ENCODE results near the gene PRSS23.
"Not testable (repeated sequence)": the region's sequence is repeated elsewhere in the genome, so short reads cannot be mapped to it uniquely, and the experiment has no call there.

Gene PRSS23

DNA sequence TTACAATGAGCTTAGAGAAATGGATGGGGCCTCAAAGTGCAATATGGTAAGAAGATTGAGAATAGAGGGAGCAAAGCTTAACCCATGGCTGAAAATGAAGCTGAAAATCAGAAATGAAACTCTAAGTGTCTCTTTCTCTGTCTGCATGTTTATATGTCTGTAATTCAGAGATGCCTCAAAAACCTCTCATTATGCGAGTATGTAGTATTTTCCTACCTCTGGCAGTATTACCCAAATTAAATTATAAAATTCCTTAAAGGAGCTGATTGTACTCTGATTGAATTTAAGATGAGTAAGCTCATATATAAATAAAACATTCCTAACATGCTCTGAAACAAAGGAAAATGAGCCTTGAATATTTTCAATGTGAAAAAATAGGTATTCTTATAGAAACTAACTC lies 39.8 kb upstream of the PRSS23 start:
- H3K9me3 ChIP-seq (ENCODE audit: severe bottlenecking), result no peaks in the 10 kb centered on the region
- H3K4me3 ChIP-seq (ENCODE audit: severe bottlenecking), result no peak overlapping the region
- no peaks in the 10 kb centered on the region for H3K4me1 ChIP-seq (ENCODE audit: insufficient read depth, poor library complexity, severe bottlenecking)
- DNase-seq (ENCODE audit: low spot score) (no peak), ATAC-seq (ENCODE audit: low read depth) (no peak)
- H3K27me3 ChIP-seq (ENCODE audit: insufficient read depth, poor library complexity, severe bottlenecking), result no peaks in the 10 kb centered on the region
- H3K27ac ChIP-seq (ENCODE audit: poor library complexity, severe bottlenecking), result no peak overlapping the region
- no peaks in the 10 kb centered on the region for H3K36me3 ChIP-seq (ENCODE audit: low read depth)
- TF ChIP-seq, protein P1, sequence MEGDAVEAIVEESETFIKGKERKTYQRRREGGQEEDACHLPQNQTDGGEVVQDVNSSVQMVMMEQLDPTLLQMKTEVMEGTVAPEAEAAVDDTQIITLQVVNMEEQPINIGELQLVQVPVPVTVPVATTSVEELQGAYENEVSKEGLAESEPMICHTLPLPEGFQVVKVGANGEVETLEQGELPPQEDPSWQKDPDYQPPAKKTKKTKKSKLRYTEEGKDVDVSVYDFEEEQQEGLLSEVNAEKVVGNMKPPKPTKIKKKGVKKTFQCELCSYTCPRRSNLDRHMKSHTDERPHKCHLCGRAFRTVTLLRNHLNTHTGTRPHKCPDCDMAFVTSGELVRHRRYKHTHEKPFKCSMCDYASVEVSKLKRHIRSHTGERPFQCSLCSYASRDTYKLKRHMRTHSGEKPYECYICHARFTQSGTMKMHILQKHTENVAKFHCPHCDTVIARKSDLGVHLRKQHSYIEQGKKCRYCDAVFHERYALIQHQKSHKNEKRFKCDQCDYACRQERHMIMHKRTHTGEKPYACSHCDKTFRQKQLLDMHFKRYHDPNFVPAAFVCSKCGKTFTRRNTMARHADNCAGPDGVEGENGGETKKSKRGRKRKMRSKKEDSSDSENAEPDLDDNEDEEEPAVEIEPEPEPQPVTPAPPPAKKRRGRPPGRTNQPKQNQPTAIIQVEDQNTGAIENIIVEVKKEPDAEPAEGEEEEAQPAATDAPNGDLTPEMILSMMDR (IDR thresholded peaks at IDR 0.05; ENCODE audit: poor library complexity, severe bottlenecking), result no peak

DNA sequence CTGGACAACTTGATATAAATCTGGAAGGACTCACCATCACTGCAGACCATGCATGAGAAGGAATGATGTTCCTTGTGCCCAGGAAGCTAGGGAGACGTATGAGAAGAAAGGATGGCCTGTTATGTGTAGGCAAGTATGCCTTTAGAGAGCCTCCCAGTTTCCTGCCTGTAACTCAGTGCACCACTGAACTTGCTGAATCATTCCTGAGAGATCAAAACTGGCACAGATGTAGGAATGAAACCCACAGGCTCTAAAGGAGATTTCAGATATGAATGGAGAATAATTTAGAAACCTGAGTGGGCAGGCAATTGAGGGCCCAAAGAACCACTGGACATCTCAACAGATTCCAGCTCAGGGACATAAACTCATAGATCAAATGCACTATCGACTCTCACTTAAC lies 38.4 kb upstream of the PRSS23 start:
- no peak overlapping the region for H3K27ac ChIP-seq (ENCODE audit: poor library complexity, severe bottlenecking)
- H3K4me1 ChIP-seq (ENCODE audit: insufficient read depth, poor library complexity, severe bottlenecking), result no peaks in the 10 kb centered on the region
- DNase-seq (ENCODE audit: low spot score), result no peak

GRCh38 chr11:86765203-86765602 lies 35.1 kb upstream of the PRSS23 start:
- ATAC-seq (ENCODE audit: low read depth), result no peak

More for the DNA sequence above, 38.4 kb upstream of the PRSS23 start:
- Histone ChIP-seq H3K4me3 (ENCODE audit: severe bottlenecking) (no peak overlapping the region), H3K27me3 (ENCODE audit: insufficient read depth, poor library complexity, severe bottlenecking) (no peaks in the 10 kb centered on the region), H3K36me3 (ENCODE audit: low read depth) (no peaks in the 10 kb centered on the region), H3K9me3 (ENCODE audit: severe bottlenecking) (no peaks in the 10 kb centered on the region)
- no peak for ATAC-seq (ENCODE audit: low read depth)
- TF ChIP-seq, protein P1 (IDR thresholded peaks at IDR 0.05; ENCODE audit: poor library complexity, severe bottlenecking), result no peak

GRCh38 chr11:86765878-86766277 lies 34.5 kb upstream of the PRSS23 start:
- H3K4me1 ChIP-seq (ENCODE audit: insufficient read depth, poor library complexity, severe bottlenecking), result no peaks in the 10 kb centered on the region
- H3K4me3 ChIP-seq (ENCODE audit: severe bottlenecking), result no peak overlapping the region
- DNase-seq (ENCODE audit: low spot score) (no peak), ATAC-seq (ENCODE audit: low read depth) (no peak)
- no peaks in the 10 kb centered on the region for H3K36me3 ChIP-seq (ENCODE audit: low read depth)
- H3K9me3 ChIP-seq (ENCODE audit: severe bottlenecking), result no peaks in the 10 kb centered on the region
- no peaks in the 10 kb centered on the region for H3K27me3 ChIP-seq (ENCODE audit: insufficient read depth, poor library complexity, severe bottlenecking)
- no peak overlapping the region for H3K27ac ChIP-seq (ENCODE audit: poor library complexity, severe bottlenecking)
- TF ChIP-seq, protein P1 (IDR thresholded peaks at IDR 0.05; ENCODE audit: poor library complexity, severe bottlenecking), result no peak

More at GRCh38 chr11:86765203-86765602, 35.1 kb upstream of the PRSS23 start:
- no peak for DNase-seq (ENCODE audit: low spot score)
- TF ChIP-seq, protein P1 (IDR thresholded peaks at IDR 0.05; ENCODE audit: poor library complexity, severe bottlenecking), result no peak
- Histone ChIP-seq H3K36me3 (ENCODE audit: low read depth) (no peaks in the 10 kb centered on the region), H3K4me3 (ENCODE audit: severe bottlenecking) (no peak overlapping the region), H3K9me3 (ENCODE audit: severe bottlenecking) (no peaks in the 10 kb centered on the region), H3K27ac (ENCODE audit: poor library complexity, severe bottlenecking) (no peak overlapping the region), H3K4me1 (ENCODE audit: insufficient read depth, poor library complexity, severe bottlenecking) (no peaks in the 10 kb centered on the region), H3K27me3 (ENCODE audit: insufficient read depth, poor library complexity, severe bottlenecking) (no peaks in the 10 kb centered on the region)

DNA sequence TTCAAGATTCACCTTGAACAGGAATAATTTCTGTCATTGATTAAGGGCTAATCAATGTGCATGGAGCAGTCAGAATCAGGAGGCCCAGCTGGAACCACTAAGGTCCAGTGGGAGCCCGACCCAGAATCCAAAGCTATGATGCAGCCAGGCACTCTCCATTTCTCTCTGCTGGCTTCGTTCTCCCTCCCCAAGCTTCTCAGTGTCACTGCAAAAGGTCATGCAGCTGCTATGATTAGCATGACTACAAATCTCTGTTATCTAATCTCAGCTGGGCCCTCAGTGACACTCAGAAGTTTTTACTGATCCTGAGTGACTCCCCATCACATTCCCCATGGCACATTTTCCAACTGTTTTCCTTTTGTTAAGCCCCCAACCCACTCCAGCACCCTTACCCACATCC lies 31.1 kb upstream of the PRSS23 start:
- H3K9me3 ChIP-seq (ENCODE audit: severe bottlenecking), result no peaks in the 10 kb centered on the region
- TF ChIP-seq, protein P1 (IDR thresholded peaks at IDR 0.05; ENCODE audit: poor library complexity, severe bottlenecking), result no peak
- no peaks in the 10 kb centered on the region for H3K36me3 ChIP-seq (ENCODE audit: low read depth)
- H3K4me1 ChIP-seq (ENCODE audit: insufficient read depth, poor library complexity, severe bottlenecking), result no peaks in the 10 kb centered on the region
- ATAC-seq (ENCODE audit: low read depth), result no peak
- H3K27me3 ChIP-seq (ENCODE audit: insufficient read depth, poor library complexity, severe bottlenecking), result no peaks in the 10 kb centered on the region
- no peak overlapping the region for H3K27ac ChIP-seq (ENCODE audit: poor library complexity, severe bottlenecking)
- H3K4me3 ChIP-seq (ENCODE audit: severe bottlenecking), result no peak overlapping the region
- DNase-seq (ENCODE audit: low spot score), result no peak

DNA sequence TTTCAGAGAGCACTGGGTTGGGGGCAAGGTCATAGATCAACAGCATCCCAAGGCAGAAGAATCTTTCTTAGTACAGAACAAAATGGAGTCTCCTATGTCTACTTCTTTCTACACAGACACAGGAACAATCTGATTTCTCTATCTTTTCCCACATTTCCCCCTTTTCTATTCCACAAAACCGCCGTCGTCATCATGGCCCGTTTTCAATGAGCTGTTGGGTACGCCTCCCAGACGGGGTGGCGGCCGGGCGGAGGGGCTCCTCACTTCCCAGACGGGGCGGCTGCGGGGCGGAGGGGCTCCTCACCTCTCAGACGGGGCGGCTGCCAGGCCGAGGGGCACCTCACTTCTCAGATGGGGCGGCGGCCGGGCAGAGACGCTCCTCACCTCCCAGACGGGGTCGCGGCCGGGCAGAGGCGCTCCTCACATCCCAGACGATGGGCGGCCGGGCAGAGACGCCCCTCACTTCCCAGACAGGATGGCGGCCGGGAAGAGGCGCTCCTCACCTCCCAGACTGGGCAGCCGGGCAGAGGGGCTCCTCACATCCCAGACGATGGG lies 29.8 kb upstream of the PRSS23 start:
- H3K27ac ChIP-seq (ENCODE audit: poor library complexity, severe bottlenecking); ATAC-seq (ENCODE audit: low read depth); H3K36me3 ChIP-seq (ENCODE audit: low read depth); H3K4me1 ChIP-seq (ENCODE audit: insufficient read depth, poor library complexity, severe bottlenecking); H3K27me3 ChIP-seq (ENCODE audit: insufficient read depth, poor library complexity, severe bottlenecking); DNase-seq (ENCODE audit: low spot score); H3K9me3 ChIP-seq (ENCODE audit: severe bottlenecking); H3K4me3 ChIP-seq (ENCODE audit: severe bottlenecking): not testable (repeated sequence)

Data from RWPE2 (cell line).